NB4 (cell line): ENCODE measurements around the gene PDE3B.

Source experiments
- CTCF ChIP-seq: IDR thresholded peaks from one replicate; pipeline ENCODE4 v1.5.1; 2012; ENCODE audit warnings: low read depth, low read length
- MYC ChIP-seq: IDR thresholded peaks from 2 replicates; pipeline ENCODE4 v1.6.1; 2011; ENCODE audit warnings: low read depth, low read length
- POLR2A ChIP-seq: IDR thresholded peaks from 2 replicates; pipeline ENCODE4 v1.6.1; 2011; ENCODE audit warnings: mild to moderate bottlenecking; ENCODE audit not compliant: insufficient read length; ENCODE audit errors: extremely low read depth
- TF ChIP-seq, protein P1 (sequence below): IDR thresholded peaks from 2 replicates; pipeline ENCODE4 v1.6.1; 2011; ENCODE audit warnings: low read depth, low read length

GRCh38 chr11:14916403-14916802, 272.8 kb downstream of the PDE3B start:
- no peak for TF ChIP-seq POLR2A
- TF ChIP-seq CTCF, result no peak
- TF ChIP-seq MYC, result no peak
- TF ChIP-seq, protein P1, sequence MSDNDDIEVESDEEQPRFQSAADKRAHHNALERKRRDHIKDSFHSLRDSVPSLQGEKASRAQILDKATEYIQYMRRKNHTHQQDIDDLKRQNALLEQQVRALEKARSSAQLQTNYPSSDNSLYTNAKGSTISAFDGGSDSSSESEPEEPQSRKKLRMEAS, result no peak
